ENCODE results near the gene IMPA2. TPM values are rescaled to one million over a fixed set of nuclear protein-coding genes. Genes with fewer than 3 reads are reported as not detected.

Gene IMPA2
- polyA plus RNA-seq, 1 donor, result 34.8 TPM

DNA sequence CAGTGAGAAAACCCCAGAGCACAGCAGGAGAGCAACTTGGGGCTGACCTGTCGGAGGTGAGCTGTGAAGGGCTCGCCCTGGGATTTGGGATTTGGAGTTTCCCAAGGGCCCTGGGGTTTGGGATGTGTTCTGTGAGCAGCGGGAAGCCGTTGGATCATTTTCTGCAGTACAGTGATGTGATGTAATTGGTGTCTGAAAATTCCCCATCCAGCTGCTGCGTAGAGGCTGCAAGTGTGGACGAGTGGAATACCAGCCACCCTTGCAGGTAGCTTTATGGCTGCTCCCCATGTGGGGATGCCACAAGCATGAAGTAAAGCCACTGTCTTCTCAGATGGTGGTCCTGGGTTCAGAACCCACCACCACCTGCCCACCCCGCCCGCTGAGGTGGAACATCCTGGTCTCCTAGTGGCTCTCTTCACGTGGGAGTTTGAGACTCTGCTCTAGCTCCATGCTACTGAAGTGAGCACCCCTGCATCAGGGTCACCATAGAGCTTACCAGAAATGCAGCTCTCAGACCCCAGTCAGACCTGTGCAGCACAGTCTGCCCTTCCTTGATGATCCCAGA lies 15.0 kb downstream of the IMPA2 start:
- Histone ChIP-seq H3K27me3 (ENCODE audit: control insufficient read depth, insufficient read depth, low read length) (no peaks in the 10 kb centered on the region), H3K9me3 (ENCODE audit: control insufficient read depth, low read depth, low read length) (no peaks in the 10 kb centered on the region), H3K4me3 (ENCODE audit: low read length) (no peak overlapping the region), H3K4me1 (ENCODE audit: control insufficient read depth, insufficient read depth, low read length) (peaks cover 39% of the 10 kb centered on the region), H3K27ac (ENCODE audit: low read length) (no peak overlapping the region), H3K36me3 (ENCODE audit: control insufficient read depth, insufficient read depth, low read length) (no peaks in the 10 kb centered on the region)
- no peak for DNase-seq
- WGBS (ENCODE audit: insufficient coverage, low lambda C conversion rate), result no CpG with 5 or more reads among the region's 9 CpGs

DNA sequence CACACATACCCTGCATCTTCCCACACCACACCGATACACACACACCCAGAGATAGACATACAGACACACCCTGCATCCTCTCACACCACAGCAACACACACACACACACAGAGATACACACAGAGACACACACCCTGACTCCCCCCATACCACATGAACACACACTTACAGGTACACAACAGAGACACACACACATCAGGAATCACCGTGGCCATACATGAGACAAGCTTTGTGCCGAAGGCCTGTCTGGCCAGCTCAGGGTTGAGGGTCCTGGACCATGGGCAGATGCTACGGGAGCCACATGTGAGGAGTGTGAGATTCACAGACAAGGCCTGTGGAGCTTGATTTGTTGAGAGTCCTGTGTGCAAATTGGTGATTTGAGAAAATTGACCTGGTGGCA lies 15.6 kb downstream of the IMPA2 start:
- no peaks in the 10 kb centered on the region for H3K27me3 ChIP-seq (ENCODE audit: control insufficient read depth, insufficient read depth, low read length)
- no peak overlapping the region for H3K4me3 ChIP-seq (ENCODE audit: low read length)
- no peaks in the 10 kb centered on the region for H3K9me3 ChIP-seq (ENCODE audit: control insufficient read depth, low read depth, low read length)
- DNase-seq, result no peak
- H3K27ac ChIP-seq (ENCODE audit: low read length), result no peak overlapping the region
- no peaks in the 10 kb centered on the region for H3K36me3 ChIP-seq (ENCODE audit: control insufficient read depth, insufficient read depth, low read length)
- no CpG with 5 or more reads among the region's 4 CpGs for WGBS (ENCODE audit: insufficient coverage, low lambda C conversion rate)
- H3K4me1 ChIP-seq (ENCODE audit: control insufficient read depth, insufficient read depth, low read length), result peaks cover 45% of the 10 kb centered on the region

DNA sequence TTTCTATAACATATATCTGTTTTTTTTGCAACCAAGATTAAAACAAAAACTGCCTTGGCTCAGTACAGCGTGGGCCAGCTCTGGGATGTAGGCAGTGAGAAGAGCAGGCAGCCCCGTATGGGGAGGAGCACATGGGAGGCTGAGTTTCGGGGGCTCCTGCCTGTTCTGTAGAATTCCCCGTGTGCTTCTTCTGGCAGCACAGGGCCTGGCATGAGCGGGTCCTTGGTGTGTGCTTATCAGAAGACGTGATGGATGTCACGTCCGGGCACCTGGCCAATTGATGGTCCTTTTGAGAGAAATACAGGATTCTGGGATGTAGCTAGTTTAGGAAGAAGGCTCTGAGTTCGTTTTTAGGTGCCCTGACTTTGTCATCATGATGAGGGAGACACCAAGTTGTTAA lies 16.2 kb downstream of the IMPA2 start:
- Histone ChIP-seq H3K36me3 (ENCODE audit: control insufficient read depth, insufficient read depth, low read length) (no peaks in the 10 kb centered on the region), H3K4me1 (ENCODE audit: control insufficient read depth, insufficient read depth, low read length) (peaks cover 45% of the 10 kb centered on the region), H3K9me3 (ENCODE audit: control insufficient read depth, low read depth, low read length) (no peaks in the 10 kb centered on the region), H3K27me3 (ENCODE audit: control insufficient read depth, insufficient read depth, low read length) (no peaks in the 10 kb centered on the region), H3K27ac (ENCODE audit: low read length) (no peak overlapping the region), H3K4me3 (ENCODE audit: low read length) (no peak overlapping the region)
- no peak for DNase-seq
- no CpG with 5 or more reads among the region's 9 CpGs for WGBS (ENCODE audit: insufficient coverage, low lambda C conversion rate)

DNA sequence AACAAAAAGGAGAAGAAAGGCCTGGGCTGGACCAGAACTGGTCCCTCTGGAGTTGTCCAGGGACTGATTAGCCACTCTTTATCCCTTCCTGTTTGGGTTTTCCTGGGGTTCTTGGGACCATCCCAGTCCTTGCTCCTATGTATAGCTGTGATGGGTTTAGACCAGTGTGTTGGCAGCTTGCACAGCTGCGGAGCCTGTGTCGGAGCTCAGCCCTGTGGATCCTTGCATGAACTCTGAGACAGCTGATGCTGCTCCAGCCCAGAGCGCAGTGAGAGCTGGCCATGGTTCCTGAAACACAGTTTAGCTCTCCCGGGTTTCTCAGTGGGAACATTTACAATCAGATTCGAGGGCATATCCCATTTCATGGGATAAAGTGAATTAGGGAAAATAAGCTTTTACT lies 16.9 kb downstream of the IMPA2 start:
- Histone ChIP-seq H3K4me1 (ENCODE audit: control insufficient read depth, insufficient read depth, low read length) (peaks cover 45% of the 10 kb centered on the region), H3K27ac (ENCODE audit: low read length) (no peak overlapping the region), H3K36me3 (ENCODE audit: control insufficient read depth, insufficient read depth, low read length) (no peaks in the 10 kb centered on the region), H3K27me3 (ENCODE audit: control insufficient read depth, insufficient read depth, low read length) (no peaks in the 10 kb centered on the region), H3K4me3 (ENCODE audit: low read length) (no peak overlapping the region), H3K9me3 (ENCODE audit: control insufficient read depth, low read depth, low read length) (no peaks in the 10 kb centered on the region)
- no CpG with 5 or more reads among the region's 5 CpGs for WGBS (ENCODE audit: insufficient coverage, low lambda C conversion rate)
- DNase-seq, result no peak

DNA sequence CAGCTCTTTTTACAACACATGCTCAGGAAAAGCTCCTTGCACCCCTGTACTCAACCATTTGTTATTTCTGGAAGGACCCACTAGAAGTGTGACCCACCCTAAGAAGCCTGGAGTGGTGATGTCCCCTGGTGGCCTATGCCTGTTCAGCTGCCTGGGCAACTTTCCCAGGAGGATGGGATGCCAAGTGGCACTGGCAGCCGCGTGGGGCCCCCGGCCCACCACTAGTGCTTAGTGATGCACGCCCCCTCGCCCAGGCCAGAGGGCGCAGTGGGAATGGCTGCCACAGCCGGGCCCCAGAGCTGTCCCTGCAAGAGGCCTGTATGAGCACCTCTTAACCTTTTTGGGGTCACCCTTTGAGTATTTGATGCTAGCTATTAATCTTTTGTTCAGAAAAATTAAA lies 18.1 kb downstream of the IMPA2 start:
- DNase-seq, result no peak
- WGBS (ENCODE audit: insufficient coverage, low lambda C conversion rate), result no CpG with 5 or more reads among the region's 7 CpGs
- Histone ChIP-seq H3K27ac (ENCODE audit: low read length) (peak overlapping the region; percentile 79), H3K36me3 (ENCODE audit: control insufficient read depth, insufficient read depth, low read length) (no peaks in the 10 kb centered on the region), H3K4me3 (ENCODE audit: low read length) (no peak overlapping the region), H3K27me3 (ENCODE audit: control insufficient read depth, insufficient read depth, low read length) (no peaks in the 10 kb centered on the region), H3K9me3 (ENCODE audit: control insufficient read depth, low read depth, low read length) (no peaks in the 10 kb centered on the region), H3K4me1 (ENCODE audit: control insufficient read depth, insufficient read depth, low read length) (peaks cover 35% of the 10 kb centered on the region)

DNA sequence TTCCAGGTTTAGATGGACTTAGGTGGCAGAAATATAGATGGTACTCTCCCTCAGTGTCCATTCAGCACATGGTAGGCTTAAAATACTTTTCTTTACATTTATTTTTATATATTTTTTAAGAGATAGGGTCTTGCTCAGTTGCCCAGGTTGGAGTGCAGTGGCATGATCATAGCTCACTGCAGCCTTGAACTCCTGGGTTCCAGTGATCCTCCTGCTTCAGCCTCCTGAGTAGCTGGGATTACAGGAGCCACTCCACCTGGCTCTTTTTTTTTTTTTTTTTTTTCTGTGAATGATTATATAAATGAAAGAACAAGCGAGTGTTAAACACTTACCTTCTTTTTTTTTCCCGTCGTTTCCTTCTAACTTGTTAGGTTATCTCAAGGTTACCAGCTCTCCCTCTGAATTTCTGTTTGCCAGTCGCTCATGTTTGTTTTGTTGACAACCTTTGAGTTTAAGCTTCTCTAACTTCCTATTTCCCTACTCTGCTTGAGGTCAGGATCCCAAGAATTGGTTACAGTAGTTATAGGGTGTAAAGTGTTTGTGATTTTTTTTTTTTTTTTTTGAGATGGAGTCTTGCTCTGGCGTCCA lies 18.9 kb downstream of the IMPA2 start:
- Histone ChIP-seq H3K4me1 (ENCODE audit: control insufficient read depth, insufficient read depth, low read length) (peaks cover 28% of the 10 kb centered on the region), H3K36me3 (ENCODE audit: control insufficient read depth, insufficient read depth, low read length) (no peaks in the 10 kb centered on the region), H3K4me3 (ENCODE audit: low read length) (no peak overlapping the region), H3K9me3 (ENCODE audit: control insufficient read depth, low read depth, low read length) (no peaks in the 10 kb centered on the region), H3K27ac (ENCODE audit: low read length) (peak overlapping the region; percentile 79), H3K27me3 (ENCODE audit: control insufficient read depth, insufficient read depth, low read length) (no peaks in the 10 kb centered on the region)
- peak in 1 of 2 donors; percentile 65 for DNase-seq
- WGBS (ENCODE audit: insufficient coverage, low lambda C conversion rate), result 20% methylated on average over 1 of the region's 5 CpGs

DNA sequence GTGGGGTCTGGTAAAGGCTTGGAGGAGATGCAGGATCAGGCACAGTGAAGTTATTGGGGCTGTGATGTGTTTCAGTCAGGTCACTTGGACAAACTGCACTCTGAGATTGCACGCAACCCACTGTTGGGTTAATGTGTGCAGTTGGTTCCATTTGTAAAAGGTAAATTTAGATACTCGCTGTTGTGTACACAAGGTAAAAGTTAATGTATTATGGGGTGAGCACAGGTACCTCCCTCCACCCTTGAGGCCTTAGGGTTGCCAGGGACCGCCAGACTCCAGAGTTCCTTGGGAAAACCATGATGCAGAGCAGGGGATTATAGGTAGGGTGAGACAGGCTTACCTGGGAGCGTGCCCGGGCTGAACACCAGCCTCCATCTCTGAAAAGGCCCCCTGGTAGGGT lies 20.1 kb downstream of the IMPA2 start:
- no peaks in the 10 kb centered on the region for H3K9me3 ChIP-seq (ENCODE audit: control insufficient read depth, low read depth, low read length)
- H3K4me3 ChIP-seq (ENCODE audit: low read length), result no peak overlapping the region
- peaks cover 3% of the 10 kb centered on the region for H3K36me3 ChIP-seq (ENCODE audit: control insufficient read depth, insufficient read depth, low read length)
- no CpG with 5 or more reads among the region's 5 CpGs for WGBS (ENCODE audit: insufficient coverage, low lambda C conversion rate)
- peak in 1 of 2 donors; percentile 63 for DNase-seq
- H3K27ac ChIP-seq (ENCODE audit: low read length), result peak overlapping the region; percentile 79
- peaks cover 30% of the 10 kb centered on the region for H3K4me1 ChIP-seq (ENCODE audit: control insufficient read depth, insufficient read depth, low read length)
- no peaks in the 10 kb centered on the region for H3K27me3 ChIP-seq (ENCODE audit: control insufficient read depth, insufficient read depth, low read length)

DNA sequence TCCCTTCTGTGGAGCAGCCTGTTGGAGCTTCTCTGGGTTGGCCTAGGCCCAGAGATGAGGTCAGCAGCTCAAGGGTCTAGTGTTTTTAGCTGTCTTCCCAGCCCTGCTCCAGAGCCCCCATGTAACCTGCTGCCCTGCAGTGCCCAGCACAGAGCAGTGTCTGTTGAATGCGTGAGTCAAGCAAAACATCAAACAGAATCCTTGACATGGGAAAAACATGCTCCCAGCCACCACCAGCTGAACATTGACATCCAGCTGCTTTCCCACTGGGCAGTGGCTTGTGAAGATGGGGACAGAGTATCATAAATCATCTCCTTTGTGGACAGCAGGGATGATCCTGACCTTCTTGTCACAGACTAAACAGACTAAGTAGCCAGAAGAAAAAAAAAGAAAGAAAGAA lies 22.6 kb downstream of the IMPA2 start:
- Histone ChIP-seq H3K4me3 (ENCODE audit: low read length) (no peak overlapping the region), H3K27me3 (ENCODE audit: control insufficient read depth, insufficient read depth, low read length) (no peaks in the 10 kb centered on the region), H3K27ac (ENCODE audit: low read length) (no peak overlapping the region), H3K4me1 (ENCODE audit: control insufficient read depth, insufficient read depth, low read length) (peaks cover 43% of the 10 kb centered on the region), H3K36me3 (ENCODE audit: control insufficient read depth, insufficient read depth, low read length) (peaks cover 3% of the 10 kb centered on the region), H3K9me3 (ENCODE audit: control insufficient read depth, low read depth, low read length) (no peaks in the 10 kb centered on the region)
- DNase-seq, result no peak
- no CpG with 5 or more reads among the region's 1 CpG for WGBS (ENCODE audit: insufficient coverage, low lambda C conversion rate)

DNA sequence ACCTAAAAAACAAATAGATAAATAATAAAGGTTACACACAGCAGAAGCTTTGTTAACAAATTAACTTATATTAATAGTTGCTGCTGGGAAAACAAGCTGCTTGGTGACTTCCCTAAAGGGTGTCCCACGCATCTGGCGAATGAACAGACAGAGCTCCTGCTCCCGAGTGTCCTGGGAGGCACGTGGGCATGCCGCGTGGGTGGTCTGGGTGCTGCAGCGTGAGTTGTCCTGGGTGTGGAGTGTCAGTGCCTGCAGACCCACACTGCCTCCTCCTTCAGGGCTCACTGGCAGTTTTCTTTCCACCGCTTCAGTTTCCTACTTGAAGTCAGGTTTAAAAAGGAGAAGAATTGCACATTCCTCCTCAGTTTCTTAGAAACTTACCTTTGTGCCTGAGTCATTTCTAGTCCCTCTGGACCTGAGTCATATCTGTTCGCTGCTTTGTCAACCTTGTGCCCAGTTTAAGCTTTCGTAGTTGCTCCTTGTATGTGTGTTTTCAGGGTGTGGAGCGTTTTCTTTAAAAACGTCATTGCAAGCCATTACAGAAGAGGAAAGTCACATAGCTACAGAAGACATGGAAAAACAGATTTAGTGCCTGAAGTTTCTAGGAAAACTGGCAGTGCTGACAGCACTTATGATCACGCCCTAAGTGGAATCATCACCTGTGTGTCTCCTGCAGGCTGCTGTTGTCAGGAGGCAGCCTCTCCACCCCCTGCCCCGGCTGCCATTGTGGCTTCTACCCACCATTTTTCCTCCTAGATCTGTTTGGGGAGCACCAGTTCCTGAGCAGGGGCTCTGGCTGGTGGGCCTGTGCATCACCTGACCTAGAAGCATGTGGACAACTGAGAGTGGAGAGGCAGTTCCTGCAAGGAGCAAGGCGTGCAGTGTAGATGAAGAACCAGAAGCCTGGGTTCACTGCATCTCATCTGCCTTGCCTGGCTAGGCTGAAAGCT lies 24.5 kb downstream of the IMPA2 start:
- Histone ChIP-seq H3K9me3 (ENCODE audit: control insufficient read depth, low read depth, low read length) (no peaks in the 10 kb centered on the region), H3K4me1 (ENCODE audit: control insufficient read depth, insufficient read depth, low read length) (peaks cover 41% of the 10 kb centered on the region), H3K4me3 (ENCODE audit: low read length) (no peak overlapping the region), H3K27ac (ENCODE audit: low read length) (peak overlapping the region; percentile 88), H3K36me3 (ENCODE audit: control insufficient read depth, insufficient read depth, low read length) (peaks cover 13% of the 10 kb centered on the region), H3K27me3 (ENCODE audit: control insufficient read depth, insufficient read depth, low read length) (no peaks in the 10 kb centered on the region)
- peak; percentile 62 to 79 for DNase-seq
- WGBS (ENCODE audit: insufficient coverage, low lambda C conversion rate), result no CpG with 5 or more reads among the region's 15 CpGs

DNA sequence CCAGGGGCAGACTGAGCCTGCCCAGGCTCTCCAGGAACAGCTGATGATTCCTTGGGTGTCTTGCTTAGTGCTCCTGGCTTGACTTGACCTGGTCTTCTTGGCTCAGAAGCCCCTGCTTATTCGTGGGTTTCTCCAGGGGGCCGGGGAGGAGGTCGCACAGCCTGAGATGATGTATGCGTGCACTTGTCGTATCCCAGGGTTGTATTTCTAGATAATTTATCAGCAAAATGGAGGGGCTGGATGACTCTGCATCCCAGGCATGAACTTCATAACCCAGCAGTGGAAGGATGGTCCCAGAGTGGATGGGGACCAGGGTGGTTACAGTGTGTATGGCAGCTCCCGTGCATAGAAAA lies 25.2 kb downstream of the IMPA2 start:
- no peaks in the 10 kb centered on the region for H3K9me3 ChIP-seq (ENCODE audit: control insufficient read depth, low read depth, low read length)
- H3K27me3 ChIP-seq (ENCODE audit: control insufficient read depth, insufficient read depth, low read length), result no peaks in the 10 kb centered on the region
- peaks cover 15% of the 10 kb centered on the region for H3K36me3 ChIP-seq (ENCODE audit: control insufficient read depth, insufficient read depth, low read length)
- DNase-seq, result no peak
- no peak overlapping the region for H3K4me3 ChIP-seq (ENCODE audit: low read length)
- no CpG with 5 or more reads among the region's 6 CpGs for WGBS (ENCODE audit: insufficient coverage, low lambda C conversion rate)
- peaks cover 36% of the 10 kb centered on the region for H3K4me1 ChIP-seq (ENCODE audit: control insufficient read depth, insufficient read depth, low read length)
- H3K27ac ChIP-seq (ENCODE audit: low read length), result peak overlapping the region; percentile 88
